SK-N-DZ (cell line): ENCODE measurements around the gene AGAP3.

Experiments used
- DNase-seq: peaks from one replicate; pipeline ENCODE4 v3.0.0-alpha.2; 2015; ENCODE audit warnings: low spot score

The AGAP3 gene

DNA sequence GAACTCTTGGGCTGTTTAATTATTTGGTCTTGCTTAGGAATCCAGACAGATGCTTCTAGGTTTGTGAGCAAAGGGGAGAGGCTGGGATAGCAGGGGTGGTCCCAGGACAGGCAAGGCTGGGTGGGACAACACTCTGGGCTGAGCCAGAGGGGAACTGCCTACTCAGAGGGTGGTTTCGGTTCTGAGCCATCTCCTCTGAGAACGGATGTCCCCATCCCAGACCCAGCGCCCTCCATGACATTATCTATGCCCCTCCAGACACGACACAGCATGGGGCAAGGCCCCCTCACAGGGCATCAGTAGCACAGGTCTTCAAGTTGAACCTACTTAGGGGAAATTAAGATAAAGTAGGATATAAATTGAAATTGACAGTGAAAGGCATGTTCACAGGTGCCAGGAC lies 93.7 kb downstream of the AGAP3 start:
- DNase-seq = no peak

DNA sequence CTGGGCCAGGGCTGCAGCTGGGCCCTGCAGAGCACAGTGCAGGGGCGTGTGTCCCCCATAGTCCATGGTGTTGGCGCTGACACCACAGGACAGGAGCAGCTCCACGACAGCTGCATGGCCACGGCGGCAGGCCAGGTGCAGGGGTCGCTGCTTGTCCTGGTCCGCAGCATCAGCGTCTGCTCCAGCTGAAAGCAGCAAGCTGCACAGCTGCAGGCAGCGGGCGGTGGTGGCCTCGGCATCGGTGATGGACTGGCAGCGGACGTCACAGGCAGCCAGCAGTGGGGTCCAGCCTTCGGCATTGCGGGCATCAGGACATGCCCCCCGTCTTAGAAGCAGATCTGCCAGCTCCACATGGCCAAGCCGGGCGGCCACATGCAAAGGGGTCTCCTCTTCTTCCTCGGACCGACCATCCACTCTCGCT lies 94.7 kb downstream of the AGAP3 start:
- peak; percentile 45 for DNase-seq

DNA sequence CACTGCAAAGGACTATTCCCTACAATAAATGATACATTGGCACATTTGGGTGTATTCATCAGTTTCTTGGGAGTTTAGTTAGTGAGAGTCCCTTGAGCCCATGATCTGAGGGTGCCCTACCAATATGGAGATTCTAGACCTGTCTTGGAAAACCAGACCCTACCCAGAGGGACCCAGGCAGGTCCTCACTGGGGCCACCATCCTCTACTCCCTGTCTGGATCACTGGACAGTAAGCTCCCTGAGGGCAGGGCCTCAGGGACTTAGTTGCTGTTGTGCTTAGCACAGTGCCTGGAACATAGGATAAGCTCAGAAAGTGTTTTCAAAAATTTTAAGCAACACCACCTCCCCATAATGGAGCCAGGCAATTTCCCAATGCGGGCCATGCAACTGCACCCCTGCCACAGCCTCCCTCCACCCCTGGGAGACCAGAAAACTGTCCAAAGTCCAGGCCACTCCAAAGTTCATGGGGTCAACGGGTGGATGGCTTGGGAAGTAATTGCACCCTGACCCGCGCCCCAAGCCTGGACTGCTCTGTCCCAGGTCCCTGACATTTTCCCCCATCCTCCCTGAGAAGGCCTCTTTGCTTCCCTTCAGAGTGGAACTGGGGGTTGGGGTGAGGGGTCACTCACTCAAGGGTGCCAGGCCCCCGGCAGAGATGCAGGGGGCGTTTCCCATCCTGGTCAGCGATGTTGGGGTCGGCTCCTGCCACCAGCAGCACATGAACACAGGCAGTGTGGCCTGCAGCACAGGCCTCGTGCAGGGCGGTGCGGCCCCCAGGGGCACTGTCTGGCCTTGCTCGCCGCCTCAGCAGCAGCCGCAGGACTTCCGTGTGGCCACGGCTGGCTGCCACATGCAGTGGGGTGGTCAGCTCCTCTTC lies 99.7 kb downstream of the AGAP3 start:
- DNase-seq = no peak

DNA sequence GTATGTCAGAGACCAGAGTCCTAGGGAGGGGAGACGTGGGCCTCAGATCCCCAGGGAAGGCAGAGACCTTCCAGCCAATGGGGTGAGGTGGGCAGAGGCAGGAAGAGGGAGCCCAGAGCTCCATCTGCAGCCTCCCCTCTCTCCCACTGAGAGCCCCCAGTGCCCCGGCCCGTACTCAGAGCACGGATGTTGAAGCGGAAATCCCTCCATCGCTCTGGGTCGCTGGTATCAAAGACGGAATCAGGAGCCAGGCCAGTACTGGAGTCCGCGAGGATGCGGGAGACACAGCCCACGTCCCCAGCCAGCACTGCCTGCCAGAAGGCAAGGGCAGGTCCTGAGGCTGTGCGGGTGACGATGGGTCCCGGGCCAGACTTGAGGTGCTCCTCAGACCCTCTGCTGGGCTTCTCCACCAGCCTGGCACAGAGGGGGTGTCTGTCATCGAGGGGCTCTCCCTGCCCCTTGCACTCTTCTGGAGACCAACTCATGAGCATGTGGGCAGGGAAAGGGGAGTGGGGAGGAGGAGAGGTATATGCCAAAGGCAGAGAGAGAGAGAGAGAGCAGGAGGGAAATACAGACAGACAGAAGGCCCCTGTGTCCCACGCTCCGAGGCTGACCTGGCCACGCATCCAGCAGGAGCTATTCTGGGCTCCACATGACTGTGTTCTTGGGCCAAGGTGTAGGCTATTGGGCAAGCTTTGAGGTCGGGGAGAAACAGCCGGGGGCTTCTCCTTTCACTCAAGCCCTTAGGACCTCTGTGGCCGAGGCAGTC lies 100.5 kb downstream of the AGAP3 start, which contains the start of gene ASB10:
Gene ASB10 (minus strand): TSS at position 611 of the 769 bp plus-strand sequence. CDS start 120 bp downstream, at position 491.
- peak; percentile 69 for DNase-seq

DNA sequence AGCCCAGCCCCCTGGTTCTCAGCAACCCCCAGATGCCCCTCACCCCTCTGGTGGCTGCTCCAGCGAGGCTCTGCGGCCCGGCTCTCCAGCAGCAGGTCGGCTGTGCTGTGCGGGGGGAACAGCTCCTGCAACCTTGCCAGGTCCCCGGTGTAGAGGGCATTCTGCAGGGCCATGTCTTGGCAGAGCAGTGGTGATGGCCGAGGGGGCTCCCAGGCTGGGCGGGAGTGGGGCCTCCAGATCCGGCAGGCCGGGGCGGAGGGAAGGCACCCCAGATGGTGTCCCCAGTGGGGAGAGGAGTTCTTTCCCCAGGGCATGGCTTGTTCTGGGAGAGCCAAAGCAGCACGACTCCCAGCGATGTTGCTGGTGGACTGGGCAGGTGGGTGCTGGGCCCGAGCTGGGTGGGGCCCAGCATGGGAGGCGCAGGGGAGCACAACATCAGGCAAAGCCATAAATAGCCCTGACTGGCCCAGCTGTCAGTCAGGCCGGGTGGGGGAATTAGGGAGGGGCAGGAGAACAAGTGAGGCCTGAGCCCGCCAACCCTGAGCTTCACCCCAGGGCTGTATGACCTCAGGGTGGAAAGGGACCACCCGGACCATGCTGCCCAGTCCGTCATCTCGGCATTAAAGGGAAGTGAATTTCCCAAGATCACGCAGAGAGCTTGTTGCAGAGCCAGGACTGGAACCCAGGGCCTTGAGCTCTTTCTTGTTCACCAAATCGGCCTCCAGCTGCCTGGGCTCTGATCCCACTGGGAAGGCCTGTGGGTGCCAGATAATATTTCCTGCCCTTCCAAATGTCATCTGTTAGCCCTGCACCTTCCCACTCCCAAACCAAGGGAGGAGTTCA lies 101.4 kb downstream of the AGAP3 start:
- DNase-seq = no peak

DNA sequence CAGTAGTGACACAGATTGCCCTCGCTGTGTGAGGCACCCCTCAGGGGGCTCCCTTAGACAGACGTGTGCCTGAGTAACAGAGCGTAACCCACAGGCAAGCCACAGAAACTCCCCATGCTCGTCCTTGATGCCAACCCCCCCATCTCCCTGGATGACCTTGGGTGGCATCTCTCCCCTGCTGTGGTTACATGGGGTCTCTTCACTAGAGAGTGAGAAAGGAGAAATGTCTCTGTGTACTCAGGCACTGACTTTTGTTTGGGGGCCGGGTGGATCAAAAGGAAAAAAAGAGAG lies 101.9 kb downstream of the AGAP3 start:
- no peak for DNase-seq

DNA sequence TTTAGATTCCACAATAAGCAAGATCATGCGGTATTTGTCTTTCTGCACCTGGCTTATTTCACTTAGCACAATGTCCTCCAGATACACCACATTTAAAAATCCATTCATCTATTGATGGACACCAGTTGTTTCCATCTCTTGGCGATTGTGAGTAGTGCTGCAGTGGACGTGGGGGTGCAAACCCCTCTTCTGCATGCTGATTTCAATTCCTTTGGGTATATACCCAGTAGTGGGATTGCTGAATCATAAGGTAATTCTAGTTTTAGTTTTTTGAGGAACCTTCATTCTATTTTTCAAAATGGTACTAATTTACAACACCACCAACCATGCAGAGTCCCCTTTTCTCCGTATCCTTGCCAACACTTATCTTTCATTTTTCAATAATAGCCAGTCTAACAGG lies 102.8 kb downstream of the AGAP3 start:
- no peak for DNase-seq

DNA sequence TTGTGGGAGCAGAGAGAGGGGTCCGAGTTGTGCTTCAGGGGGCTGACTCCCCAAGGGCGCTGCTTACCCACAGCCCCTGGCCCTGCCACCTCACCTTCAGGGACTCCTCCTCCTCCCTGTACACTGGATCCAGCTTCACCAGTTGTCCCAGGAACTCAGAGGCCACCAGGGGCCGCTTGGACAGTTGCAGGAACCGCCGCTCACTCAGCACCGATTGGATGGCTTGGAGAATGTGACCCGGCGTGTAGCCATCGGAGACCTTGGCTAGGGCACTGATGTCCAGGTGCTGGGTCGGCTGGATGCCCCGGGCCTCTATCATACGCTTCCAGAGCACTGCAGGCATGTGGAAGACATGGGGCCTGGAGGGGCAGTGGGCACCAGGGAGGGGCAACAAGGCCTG lies 105.3 kb downstream of the AGAP3 start:
- no peak for DNase-seq

DNA sequence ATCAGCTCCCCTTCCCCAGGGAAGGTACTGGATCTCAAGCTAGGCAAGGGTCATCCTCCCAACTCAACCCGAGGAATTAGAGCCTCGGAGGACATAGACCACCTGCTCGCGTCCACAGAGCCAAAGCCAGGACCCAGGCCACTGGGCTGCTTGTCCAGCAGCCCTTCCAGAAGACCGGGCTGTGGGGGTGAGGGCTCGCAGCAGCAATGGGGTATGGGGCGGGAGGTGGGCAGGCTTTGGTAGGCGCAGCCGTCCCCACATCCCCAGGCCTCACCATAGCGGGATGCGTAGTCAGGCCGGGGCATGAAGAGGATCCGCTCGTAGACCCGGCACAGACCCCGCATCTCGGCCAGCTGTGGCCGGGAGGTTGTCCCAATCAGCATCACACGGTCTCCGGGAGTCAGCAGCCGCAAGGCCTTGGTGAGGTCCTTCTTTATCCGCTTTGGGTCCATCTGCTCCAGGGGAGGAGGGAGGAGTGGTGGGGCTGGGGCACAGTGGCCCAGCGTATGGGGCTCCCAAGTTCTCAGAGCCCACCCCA lies 105.8 kb downstream of the AGAP3 start:
- no peak for DNase-seq

DNA sequence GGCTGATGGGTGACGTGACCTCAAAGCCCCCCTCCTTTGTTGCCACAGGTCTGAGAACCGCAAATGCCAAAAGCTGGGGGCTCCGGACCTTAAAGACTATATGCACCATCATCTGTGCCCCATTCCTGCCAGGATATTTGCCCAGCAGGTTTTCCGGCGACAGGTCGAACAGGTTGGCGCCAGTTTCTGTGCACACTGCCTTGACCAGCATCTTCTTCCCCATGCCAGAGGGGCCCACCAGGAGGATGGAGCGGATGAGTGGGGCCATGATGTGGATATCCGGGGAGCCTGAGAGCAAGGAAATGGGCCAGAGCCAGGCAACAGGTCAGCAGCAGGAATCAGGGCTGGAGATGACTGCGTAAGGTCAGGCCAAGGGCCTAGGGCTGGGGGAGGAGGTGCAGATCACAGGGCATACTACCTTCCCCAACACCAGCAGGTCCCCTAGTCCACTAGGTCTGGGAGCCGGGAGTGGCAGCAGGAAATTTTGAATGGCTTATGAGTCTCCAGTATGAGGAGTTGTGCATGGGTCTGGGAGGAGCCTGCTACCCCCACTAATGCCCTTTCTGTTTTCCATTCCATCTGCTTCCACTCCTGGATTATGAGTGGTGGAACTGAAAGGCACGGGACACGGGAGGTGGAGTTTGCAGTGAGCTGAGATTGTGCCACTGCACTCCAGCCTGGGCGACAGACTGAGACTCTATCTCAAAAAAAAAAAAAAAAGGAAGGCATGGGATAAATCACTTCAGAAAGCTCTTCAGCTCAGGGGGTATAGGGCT lies 107.1 kb downstream of the AGAP3 start:
- DNase-seq = no peak
